Peyer's patch (tissue), 4 donors: ENCODE results near the gene NFIB.

Experiments
- CTCF ChIP-seq, 6 experiments: fragments of 450-650 bp in 4 of 6; fragments of 200-600 bp in 2 of 6; sonication (generic) in 1 of 6; IDR thresholded peaks; one replicate each; pipeline ENCODE4 v1.5.1; 2017 to 2019; ENCODE audit warnings: antibody characterized with exemption in 6 of 6, mild to moderate bottlenecking in 3 of 6, moderate library complexity in 1 of 6
- POLR2A ChIP-seq, 2 donors: fragments of 450-650 bp; IDR thresholded peaks; one replicate each; pipeline ENCODE4 v1.5.1; 2017; ENCODE audit warnings: antibody characterized with exemption in 2 of 2, mild to moderate bottlenecking in 2 of 2, moderate library complexity in 2 of 2

GRCh38 chr9:14119694-14120514 is 194.0 kb downstream of the NFIB start:
- no peak for TF ChIP-seq CTCF (IDR thresholded peaks at IDR 0.05)
- no peak for TF ChIP-seq POLR2A (IDR thresholded peaks at IDR 0.05)
